Epithelial cell of esophagus (primary cell): ENCODE data around the gene ARIH1.

Experiments
- DNase-seq: peaks from one replicate; pipeline ENCODE4 v3.0.0; 2010; ENCODE audit warnings: low read depth
- H3K4me3 ChIP-seq: 2 replicates; pipeline ENCODE4 v1.5.1; 2011; ENCODE audit warnings: mild to moderate bottlenecking, low read length, control low read depth
- CTCF ChIP-seq: IDR thresholded peaks from 2 replicates; pipeline ENCODE4 v1.5.1; 2011; ENCODE audit warnings: low read depth, mild to moderate bottlenecking, low read length, control low read depth, inconsistent platforms; ENCODE audit not compliant: insufficient read depth; ENCODE audit errors: missing control alignments

Gene ARIH1

GRCh38 chr15:72566973-72567372, 92.8 kb downstream of the ARIH1 start:
- H3K4me3 ChIP-seq = no peak overlapping the region
- no peak for TF ChIP-seq CTCF
- no peak for DNase-seq

- TF ChIP-seq CTCF = no peak
- DNase-seq = no peak
- no peak overlapping the region for H3K4me3 ChIP-seq
Measured at GRCh38 chr15:72570059-72570458, 95.9 kb downstream of the ARIH1 start.

GRCh38 chr15:72579814-72580213, 105.7 kb downstream of the ARIH1 start:
- DNase-seq = no peak
- H3K4me3 ChIP-seq = no peak overlapping the region
- TF ChIP-seq CTCF = no peak

- no peak for DNase-seq
- H3K4me3 ChIP-seq = no peak overlapping the region
- no peak for TF ChIP-seq CTCF
Measured at GRCh38 chr15:72584006-72584405, 109.9 kb downstream of the ARIH1 start.

- no peak overlapping the region for H3K4me3 ChIP-seq
- no peak for DNase-seq
- no peak for TF ChIP-seq CTCF
Measured at GRCh38 chr15:72585025-72585424, 110.9 kb downstream of the ARIH1 start.

- TF ChIP-seq CTCF = peak; percentile 28
- DNase-seq = peak; percentile 12
- H3K4me3 ChIP-seq = no peak overlapping the region
Measured at GRCh38 chr15:72585476-72586058, 111.4 kb downstream of the ARIH1 start.

GRCh38 chr15:72588096-72588495, 114.0 kb downstream of the ARIH1 start:
- DNase-seq = no peak

More at GRCh38 chr15:72588096-72588495, 114.0 kb downstream of the ARIH1 start:
- H3K4me3 ChIP-seq = no peak overlapping the region
- no peak for TF ChIP-seq CTCF
